HCT116 (cell line): ENCODE measurements around the gene IL22RA1.

Experiments
- CTCF ChIP-seq, 3 experiments: fragments of 200-600 bp in 1 of 3; sonication (generic) in 1 of 3; IDR thresholded peaks in 2 of 3; conservative IDR thresholded peaks in 1 of 3; 2 replicates each; pipeline ENCODE4 v1.5.1; 2012 to 2017; ENCODE audit warnings: low read depth in 2 of 3, low read length in 2 of 3, antibody characterized with exemption in 1 of 3, borderline replicate concordance in 1 of 3, control low read depth in 1 of 3, mild to moderate bottlenecking in 1 of 3, mixed read lengths in 1 of 3, mixed run types in 1 of 3, moderate library complexity in 1 of 3; ENCODE audit not compliant: insufficient read depth in 1 of 3
- MAX ChIP-seq: IDR thresholded peaks from 2 replicates; pipeline ENCODE4 v1.6.1; 2012
- POLR2A ChIP-seq: IDR thresholded peaks from 2 replicates; pipeline ENCODE4 v1.7.0; 2011; ENCODE audit warnings: borderline replicate concordance; ENCODE audit not compliant: insufficient read depth, insufficient read length; ENCODE audit errors: extremely low read depth
- POLR2AphosphoS5 ChIP-seq: IDR thresholded peaks from 2 replicates; pipeline ENCODE4 v1.6.1; 2011; ENCODE audit warnings: mild to moderate bottlenecking, low read depth, low read length, moderate library complexity
- REST ChIP-seq: IDR thresholded peaks from 2 replicates; pipeline ENCODE4 v1.6.1; 2012; ENCODE audit warnings: low read depth
- SIN3A ChIP-seq: IDR thresholded peaks from 2 replicates; pipeline ENCODE4 v1.6.1; 2012; ENCODE audit warnings: low read depth
- SP1 ChIP-seq: IDR thresholded peaks from 2 replicates; pipeline ENCODE4 v1.6.1; 2012; ENCODE audit warnings: low read depth
- ZFX ChIP-seq: fragments of 450-650 bp; IDR thresholded peaks from 2 replicates; pipeline ENCODE4 v1.6.1; 2017
- ZNF274 ChIP-seq: fragments of 200-500 bp; sonication (Bioruptor generic); IDR thresholded peaks from 2 replicates; pipeline ENCODE4 v1.6.1; 2014; ENCODE audit warnings: mild to moderate bottlenecking, low read depth, low read length, inconsistent platforms

GRCh38 chr1:24124980-24125379, 18.0 kb downstream of the IL22RA1 start:
- TF ChIP-seq MAX (no peak), CTCF (IDR thresholded peaks at IDR 0.05 in 2 of 3, conservative IDR thresholded peaks at IDR 0.05 in 1 of 3; ENCODE audit: borderline replicate concordance in 1 of 3, insufficient read depth in 1 of 3, low read depth in 2 of 3, low read length in 2 of 3) (no peak), REST (no peak), SIN3A (no peak), SP1 (no peak), POLR2A (no peak), POLR2AphosphoS5 (no peak), ZNF274 (no peak), ZFX (no peak)
